Kidney epithelial cell (primary cell): Measurements from ENCODE around the gene GALR3. TPM values are rescaled to one million over a fixed set of nuclear protein-coding genes. Genes with fewer than 3 reads are reported as not detected.

ENCODE experiments used
- DNase-seq: peaks from one replicate; pipeline ENCODE4 v3.0.0-alpha.2; 2010; ENCODE audit warnings: low read depth
- H3K27me3 ChIP-seq: 2 replicates; pipeline ENCODE4 v1.6.0; 2011; ENCODE audit warnings: low read length; ENCODE audit not compliant: control insufficient read depth, insufficient read depth
- H3K36me3 ChIP-seq: 2 replicates; pipeline ENCODE4 v1.5.1; 2011; ENCODE audit warnings: low read length; ENCODE audit not compliant: control insufficient read depth, insufficient read depth
- H3K4me3 ChIP-seq: 2 replicates; pipeline ENCODE4 v1.5.1; 2011; ENCODE audit warnings: low read depth, mild to moderate bottlenecking, control low read depth, low read length
- CTCF ChIP-seq: IDR thresholded peaks from 2 replicates; pipeline ENCODE4 v1.5.1; 2011; ENCODE audit warnings: mild to moderate bottlenecking, moderate library complexity, low read length, control low read depth, inconsistent platforms; ENCODE audit not compliant: insufficient read depth, poor library complexity, severe bottlenecking
- total RNA-seq: library from RNA; depleted of rRNA; stranded (reverse); fragments of >200 nt; gene quantifications from 2 replicates; pipeline ENCODE4 v1.2.3, GENCODE V29; 2015

Gene GALR3
- total RNA-seq, result not detected in 2 replicates

- TF ChIP-seq CTCF, result no peak
- no peak for DNase-seq
- Histone ChIP-seq H3K4me3 (no peak within 1 kb of the TSS), H3K27me3 (peaks cover 24% of the 10 kb centered on the region), H3K36me3 (no peaks in the 10 kb centered on the region)
Observed at GRCh38 chr22:37823134-37823985, at the start of gene GALR3. Gene GALR3, plus strand, starts transcription at chr22:37823382. Its CDS starts 25 bp downstream, at chr22:37823407.

- no peak for TF ChIP-seq CTCF
- H3K36me3 ChIP-seq, result peaks cover 4% of the 10 kb centered on the region
Observed at GRCh38 chr22:37774728-37775127, 48.5 kb upstream of the GALR3 start.

GRCh38 chr22:37775785-37776638 is 47.2 kb upstream of the GALR3 start:
- H3K4me3 ChIP-seq, result no peak overlapping the region
- no peaks in the 10 kb centered on the region for H3K27me3 ChIP-seq
- H3K36me3 ChIP-seq, result peaks cover 4% of the 10 kb centered on the region
- TF ChIP-seq CTCF, result no peak
- DNase-seq, result no peak

More at GRCh38 chr22:37774728-37775127, 48.5 kb upstream of the GALR3 start:
- no peak overlapping the region for H3K4me3 ChIP-seq
- no peak for DNase-seq
- H3K27me3 ChIP-seq, result no peaks in the 10 kb centered on the region

- no peak for TF ChIP-seq CTCF
- DNase-seq, result no peak
- Histone ChIP-seq H3K4me3 (no peak overlapping the region), H3K27me3 (no peaks in the 10 kb centered on the region), H3K36me3 (peaks cover 3% of the 10 kb centered on the region)
Observed at GRCh38 chr22:37776639-37777005, 46.6 kb upstream of the GALR3 start.

- peak; percentile 92 for DNase-seq
- TF ChIP-seq CTCF, result no peak
- H3K27me3 ChIP-seq, result no peaks in the 10 kb centered on the region
- H3K36me3 ChIP-seq, result peaks cover 3% of the 10 kb centered on the region
- no peak overlapping the region for H3K4me3 ChIP-seq
Observed at GRCh38 chr22:37777122-37777687, 46.0 kb upstream of the GALR3 start.
